ENCODE measurements around the gene TBXA2R.

GRCh38 chr19:3590991-3591659 lies 15.6 kb downstream of the TBXA2R start:
- no peak for TF ChIP-seq YY1 (IDR thresholded peaks at IDR 0.05; ENCODE audit: insufficient read depth, insufficient read length)
- no peak for TF ChIP-seq ZNF274 (IDR thresholded peaks at IDR 0.05; ENCODE audit: low read depth, low read length)
- TF ChIP-seq SUZ12 (IDR thresholded peaks at IDR 0.05; ENCODE audit: extremely low read depth, insufficient read depth, insufficient read length) = no peak

Measured in NT2/D1 (cell line).